ENCODE measurements around the gene AHRR. TPM values are rescaled to one million over a fixed set of nuclear protein-coding genes. Genes with fewer than 3 reads are reported as not detected.

The AHRR gene
- 101 and 129 TPM in 2 replicates for total RNA-seq (2013; cell fraction: nucleolus; rRNA removed)
- total RNA-seq (2014; rRNA removed) = 19.6 and 22.1 TPM in 2 replicates
- 9.4 and 11.7 TPM in 2 replicates for total RNA-seq (2014; rRNA removed; fragmentation: Illumina TruSeq; extraction: Trizol)
- total RNA-seq (2021) = 27.8 and 35.2 TPM in 2 replicates
- polyA plus RNA-seq (2011; ENCODE audit: low read depth) = 8.4 TPM
- polyA plus RNA-seq (2011; rRNA removed) = 13.5 and 17.3 TPM in 2 replicates
- polyA plus RNA-seq (2011; cell fraction: cytosol; rRNA removed) = 26.3 and 28.6 TPM in 2 replicates
- polyA plus RNA-seq (2011; cell fraction: nucleus; rRNA removed) = 92.9 and 105 TPM in 2 replicates
- 23.5 and 31.3 TPM in 2 replicates for polyA plus RNA-seq (2012)
- 5.7 and 10.8 TPM in 2 replicates for polyA plus RNA-seq (2014; fragmentation: Illumina TruSeq; extraction: Trizol)
- 1 to 10 TPM in 1 of 2 experiments, under 1 TPM in 1; 0.90 to 1.1 TPM for polyA plus RNA-seq (2014; fragmentation: Nextera tagmentation; extraction: Ambion mirVana)
- polyA plus RNA-seq (2014; rRNA removed) = 29.8 and 30.6 TPM in 2 replicates
- polyA plus RNA-seq (2016; fragmentation: Nextera tagmentation; extraction: Ambion mirVana) = 10 to 100 TPM; 21.1 to 21.3 TPM
- polyA minus RNA-seq (2011; rRNA and poly(A)+ RNA removed) = 8.8 and 21.8 TPM in 2 replicates
- polyA minus RNA-seq (2011; cell fraction: cytosol; rRNA and poly(A)+ RNA removed) = 6.5 and 7.8 TPM in 2 replicates
- 24.8 and 31.4 TPM in 2 replicates for polyA minus RNA-seq (2011; cell fraction: nucleus; rRNA and poly(A)+ RNA removed)
- percentile 89 among the genes with signal in this experiment for Bru-seq, nascent RNA
- BruChase-seq, experiment 1, labeled RNA remaining after a 6-hour chase = percentile 96 among the genes with signal in this experiment
- BruChase-seq, experiment 2, labeled RNA remaining after a 2-hour chase = percentile 89 among the genes with signal in this experiment
- long read RNA-seq, experiment 1, partial matches to known transcripts = 0 of 7 reads
- long read RNA-seq, experiment 1, other reads (novel, unspliced or antisense) = 6 of 7 reads
- long read RNA-seq, experiment 2, partial matches to known transcripts = 1 of 15 reads
- long read RNA-seq, experiment 2, other reads (novel, unspliced or antisense) = 12 of 15 reads

DNA sequence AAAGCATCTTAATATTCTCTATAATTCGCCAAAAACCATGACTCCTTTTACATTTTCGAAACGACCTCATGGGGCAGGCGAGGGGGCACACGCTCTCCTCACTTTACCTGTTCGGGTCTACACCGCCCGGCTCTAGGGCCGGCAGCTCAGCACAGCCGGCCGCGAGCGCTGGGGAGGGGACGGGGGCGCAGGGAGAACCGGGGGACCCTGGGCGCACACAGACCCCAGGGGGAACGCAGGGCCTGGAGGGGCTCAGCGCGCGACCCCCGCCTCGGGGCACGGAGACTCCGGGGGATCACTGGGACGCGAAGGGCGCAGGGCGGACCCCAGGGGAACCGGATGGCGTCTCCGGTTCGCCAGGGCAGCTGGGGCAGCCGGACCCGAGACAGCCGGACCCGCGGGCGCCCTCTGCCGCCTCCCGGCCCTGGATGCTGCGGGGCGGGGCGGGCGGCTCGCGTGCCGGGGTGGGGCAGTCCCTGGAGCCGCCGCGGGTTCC lies at the start of gene AHRR:
TSS of gene AHRR (plus strand) at position 485 of the 496 bp plus-strand sequence. CDS start 22,189 bp downstream, outside the sequence.
- no peaks in the 10 kb centered on the region for H4K20me1 ChIP-seq (ENCODE audit: control insufficient read depth, insufficient read depth)
- BruUV-seq (replicated peaks) = no TSS peak
- POLR2A ChIA-PET = interaction anchor here (0.6 to 1.6 kb wide), 4 partner anchors 16 to 114 kb away, joined by 3 to 5 read pairs (median 4); no protein-coding TSS in a partner anchor
- DNase-seq (ENCODE audit: low read depth, low spot score) (no peak), ATAC-seq (peak; percentile 62), FAIRE-seq (no peak)
- peak within 1 kb of the TSS; percentile 96 for H3K4me3 ChIP-seq
- peaks cover 23% of the 10 kb centered on the region for H3K4me1 ChIP-seq (ENCODE audit: control insufficient read depth, insufficient read depth, low read length)
- no peaks in the 10 kb centered on the region for H3K27me3 ChIP-seq (replicated peaks in 1 of 2; ENCODE audit: control insufficient read depth in 2 of 2, insufficient read depth in 2 of 2, low read length in 1 of 2)
- in situ Hi-C loops (cut with MboI) = no loop called here
- H3K9me3 ChIP-seq (replicated peaks; ENCODE audit: control insufficient read depth, insufficient read depth, low read length) = peaks cover 2% of the 10 kb centered on the region; the same call in 1 of the 3 replicates
- intact Hi-C loops (cut with micrococcal nuclease; ENCODE audit: unreplicated experiment) = loop anchor here (2.0 kb wide), 1 partner anchor 72 kb away; no protein-coding TSS in a partner anchor
- peak within 1 kb of the TSS; percentile 81 for H3K27ac ChIP-seq (ENCODE audit: control insufficient read depth, insufficient read depth)
- peak within 1 kb of the TSS; percentile 84 for H3K4me2 ChIP-seq (ENCODE audit: control insufficient read depth, insufficient read depth)
- SMC1A ChIA-PET (ENCODE audit: uncharacterized antibody, unreplicated experiment) = interaction anchor here (0.7 to 3.7 kb wide), 5 partner anchors 19 to 110 kb away, joined by 4 to 19 read pairs (median 4); no protein-coding TSS in a partner anchor
- H3K36me3 ChIP-seq (ENCODE audit: control insufficient read depth in 2 of 2, insufficient read depth in 2 of 2, low read length in 1 of 2) = peaks cover 2% of the 10 kb centered on the region in 2 experiments; a peak in 3 of 4 replicates
- H3K9ac ChIP-seq (ENCODE audit: control insufficient read depth, insufficient read depth, low read length) = peak within 1 kb of the TSS; percentile 85
- peak within 1 kb of the TSS; percentile 71 for H2AFZ ChIP-seq (ENCODE audit: control insufficient read depth, low read depth, low read length)
- H3K79me2 ChIP-seq (ENCODE audit: control insufficient read depth, insufficient read depth, low read length) = peaks cover 66% of the 10 kb centered on the region
- under 1% methylated on average over 32 of the region's 51 CpGs for WGBS (ENCODE audit: insufficient coverage, insufficient replicate concordance, low lambda C conversion rate, missing lambda C conversion rate)
- CTCF ChIA-PET = interaction anchor here (0.7 to 6.6 kb wide), 15 partner anchors 8 to 125 kb away, joined by 3 to 126 read pairs (median 4); no protein-coding TSS in a partner anchor
- RAD21 ChIA-PET (ENCODE audit: unreplicated experiment) = interaction anchor here (1.1 to 2.5 kb wide), 9 partner anchors 20 to 133 kb away, joined by 3 to 17 read pairs (median 5); no protein-coding TSS in a partner anchor
- TF ChIP-seq RAD51 (IDR thresholded peaks at IDR 0.05) (no peak), CHD4 (IDR thresholded peaks at IDR 0.05) (no peak), NKRF (conservative IDR thresholded peaks at IDR 0.05) (no peak), HDAC6 (IDR thresholded peaks at IDR 0.05; ENCODE audit: unreplicated experiment) (peak; percentile 76), PAX5 (IDR thresholded peaks at IDR 0.05; ENCODE audit: borderline replicate concordance, low read depth, low read length) (no peak), RFX5 (IDR thresholded peaks at IDR 0.05; ENCODE audit: low read depth, low read length) (no peak), ZBED1 (IDR thresholded peaks at IDR 0.05; ENCODE audit: borderline replicate concordance) (no peak), SMAD5 (IDR thresholded peaks at IDR 0.05; ENCODE audit: low read depth) (no peak), RCOR1 (conservative IDR thresholded peaks at IDR 0.05; ENCODE audit: low read depth, low read length) (no peak), EGR1 (IDR thresholded peaks at IDR 0.05; ENCODE audit: borderline replicate concordance in 1 of 2, low read depth in 2 of 2, low read length in 2 of 2) (no peak), KDM1A (IDR thresholded peaks at IDR 0.05; ENCODE audit: borderline replicate concordance) (no peak), NRF1 (conservative IDR thresholded peaks at IDR 0.05; ENCODE audit: low read depth, low read length) (no peak), NFXL1 (IDR thresholded peaks at IDR 0.05; ENCODE audit: borderline replicate concordance) (no peak)
- TF ChIP-seq, protein P1, sequence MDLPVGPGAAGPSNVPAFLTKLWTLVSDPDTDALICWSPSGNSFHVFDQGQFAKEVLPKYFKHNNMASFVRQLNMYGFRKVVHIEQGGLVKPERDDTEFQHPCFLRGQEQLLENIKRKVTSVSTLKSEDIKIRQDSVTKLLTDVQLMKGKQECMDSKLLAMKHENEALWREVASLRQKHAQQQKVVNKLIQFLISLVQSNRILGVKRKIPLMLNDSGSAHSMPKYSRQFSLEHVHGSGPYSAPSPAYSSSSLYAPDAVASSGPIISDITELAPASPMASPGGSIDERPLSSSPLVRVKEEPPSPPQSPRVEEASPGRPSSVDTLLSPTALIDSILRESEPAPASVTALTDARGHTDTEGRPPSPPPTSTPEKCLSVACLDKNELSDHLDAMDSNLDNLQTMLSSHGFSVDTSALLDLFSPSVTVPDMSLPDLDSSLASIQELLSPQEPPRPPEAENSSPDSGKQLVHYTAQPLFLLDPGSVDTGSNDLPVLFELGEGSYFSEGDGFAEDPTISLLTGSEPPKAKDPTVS (IDR thresholded peaks at IDR 0.05; ENCODE audit: low read depth, low read length) = no peak
- TF ChIP-seq, protein P2, sequence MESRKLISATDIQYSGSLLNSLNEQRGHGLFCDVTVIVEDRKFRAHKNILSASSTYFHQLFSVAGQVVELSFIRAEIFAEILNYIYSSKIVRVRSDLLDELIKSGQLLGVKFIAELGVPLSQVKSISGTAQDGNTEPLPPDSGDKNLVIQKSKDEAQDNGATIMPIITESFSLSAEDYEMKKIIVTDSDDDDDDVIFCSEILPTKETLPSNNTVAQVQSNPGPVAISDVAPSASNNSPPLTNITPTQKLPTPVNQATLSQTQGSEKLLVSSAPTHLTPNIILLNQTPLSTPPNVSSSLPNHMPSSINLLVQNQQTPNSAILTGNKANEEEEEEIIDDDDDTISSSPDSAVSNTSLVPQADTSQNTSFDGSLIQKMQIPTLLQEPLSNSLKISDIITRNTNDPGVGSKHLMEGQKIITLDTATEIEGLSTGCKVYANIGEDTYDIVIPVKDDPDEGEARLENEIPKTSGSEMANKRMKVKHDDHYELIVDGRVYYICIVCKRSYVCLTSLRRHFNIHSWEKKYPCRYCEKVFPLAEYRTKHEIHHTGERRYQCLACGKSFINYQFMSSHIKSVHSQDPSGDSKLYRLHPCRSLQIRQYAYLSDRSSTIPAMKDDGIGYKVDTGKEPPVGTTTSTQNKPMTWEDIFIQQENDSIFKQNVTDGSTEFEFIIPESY (IDR thresholded peaks at IDR 0.05) = no peak

Measured in GM12878 (cell line).